Stimulated activated CD8-positive, alpha-beta memory T cell treated with anti-CD3 and anti-CD28 coated beads, Interleukin-2, amount 100 ng/mL, for 48 hours (primary cell): Measurements from ENCODE around the gene ME1.
A peak's percentile ranks its signal among the peaks of the same experiment; 100 is the strongest.
"Not testable (repeated sequence)": the region's sequence is repeated elsewhere in the genome, so short reads cannot be mapped to it uniquely, and the experiment has no call there.

Experiments
- DNase-seq, 2 donors: peaks; one replicate each; pipeline ENCODE4 v3.0.0-alpha.2; 2020; ENCODE audit warnings: low read depth in 2 of 2

ME1 gene

GRCh38 chr6:83257791-83258190 lies 173.1 kb downstream of the ME1 start:
- DNase-seq, result no peak

GRCh38 chr6:83256719-83257118 lies 174.1 kb downstream of the ME1 start:
- not testable (repeated sequence) for DNase-seq

- no peak for DNase-seq
Observed at GRCh38 chr6:83252719-83253118, 178.1 kb downstream of the ME1 start.

- DNase-seq, result no peak
Observed at GRCh38 chr6:83250235-83250634, 180.6 kb downstream of the ME1 start.

GRCh38 chr6:83247471-83247870 lies 183.4 kb downstream of the ME1 start:
- no peak for DNase-seq

- DNase-seq, result no peak
Observed at GRCh38 chr6:83231146-83231545, 199.7 kb downstream of the ME1 start.

GRCh38 chr6:83226517-83226916 lies 204.3 kb downstream of the ME1 start:
- DNase-seq, result no peak

- no peak for DNase-seq
Observed at GRCh38 chr6:83221889-83222479, 208.9 kb downstream of the ME1 start.

GRCh38 chr6:83221276-83221675 lies 209.6 kb downstream of the ME1 start:
- DNase-seq, result no peak

- DNase-seq, result no peak
Observed at GRCh38 chr6:83220121-83220520, 210.7 kb downstream of the ME1 start.

GRCh38 chr6:83218646-83219045 lies 212.2 kb downstream of the ME1 start:
- no peak for DNase-seq

GRCh38 chr6:83216806-83217205 lies 214.0 kb downstream of the ME1 start:
- no peak for DNase-seq

- peak in 1 of 2 donors; percentile 16 for DNase-seq
Observed at GRCh38 chr6:83215131-83216047, 215.5 kb downstream of the ME1 start.

GRCh38 chr6:83202031-83202430 lies 228.8 kb downstream of the ME1 start:
- no peak for DNase-seq

GRCh38 chr6:83199863-83200225 lies 231.0 kb downstream of the ME1 start:
- no peak for DNase-seq

- DNase-seq, result no peak
Observed at GRCh38 chr6:83199173-83199862, 231.5 kb downstream of the ME1 start.

GRCh38 chr6:83198486-83199172 lies 232.2 kb downstream of the ME1 start:
- no peak for DNase-seq

- peak; percentile 2 to 8 for DNase-seq
Observed at GRCh38 chr6:83193747-83194566, 236.9 kb downstream of the ME1 start.

GRCh38 chr6:83192871-83193746 lies 237.7 kb downstream of the ME1 start, which contains the start of the genes PGM3 and RWDD2A:
PGM3 (minus strand) TSS chr6:83193265; CDS start chr6:83191012, 2,253 bp downstream.
RWDD2A (plus strand) TSS chr6:83193357; CDS start chr6:83194452, 1,095 bp downstream.
- peak; percentile 82 to 85 for DNase-seq

GRCh38 chr6:83192456-83192855 lies 238.4 kb downstream of the ME1 start:
- no peak for DNase-seq
